HG03103 (cell line): ENCODE measurements around the gene FREM2.

Experiments used
- ATAC-seq: cut with Tn5 transposase; IDR thresholded peaks from one replicate; pipeline ENCODE4 v1.9.1; 2021; ENCODE audit warnings: low read depth; ENCODE audit not compliant: unreplicated experiment

FREM2 gene

DNA sequence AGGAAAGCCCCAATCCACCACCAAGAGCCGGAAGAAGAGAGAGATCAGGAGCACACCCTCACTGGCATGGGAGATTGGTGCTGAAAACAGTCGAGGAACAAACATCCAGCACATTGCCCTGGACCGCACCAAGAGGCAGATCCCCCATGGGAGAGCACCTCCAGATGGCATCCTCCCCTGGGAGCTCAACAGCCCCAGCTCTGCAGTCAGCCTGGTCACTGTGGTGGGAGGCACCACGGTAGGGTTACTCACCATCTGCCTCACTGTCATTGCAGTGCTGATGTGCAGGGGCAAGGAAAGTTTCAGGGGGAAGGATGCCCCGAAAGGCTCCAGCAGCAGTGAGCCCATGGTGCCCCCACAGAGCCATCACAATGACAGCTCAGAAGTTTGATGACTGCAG lies 193.5 kb downstream of the FREM2 start:
- no peak for ATAC-seq

- no peak for ATAC-seq
Observed at GRCh38 chr13:38883783-38884182, 196.9 kb downstream of the FREM2 start.

DNA sequence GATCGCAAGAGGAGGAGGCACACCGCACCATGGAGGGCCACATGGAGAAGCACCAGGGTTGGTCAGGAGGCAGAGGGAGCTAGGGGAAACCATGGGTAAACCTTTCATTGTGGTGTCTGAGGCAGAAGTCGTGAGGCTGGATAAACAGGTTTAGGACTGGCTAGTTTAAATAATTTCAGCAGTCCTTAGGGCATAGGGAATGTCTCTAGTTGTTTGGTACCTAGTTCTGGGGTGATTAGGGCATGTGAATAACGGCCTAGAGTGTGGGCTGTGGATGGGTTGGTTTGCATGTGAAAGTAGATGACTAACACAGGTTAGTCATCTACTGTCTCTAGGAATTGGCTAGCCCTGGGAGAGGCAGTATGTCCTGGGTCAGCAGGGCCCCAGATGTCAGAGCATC lies 201.4 kb downstream of the FREM2 start:
- no peak for ATAC-seq

- ATAC-seq: no peak
Observed at GRCh38 chr13:38895075-38895474, 208.2 kb downstream of the FREM2 start.

GRCh38 chr13:38897521-38897920 lies 210.6 kb downstream of the FREM2 start:
- no peak for ATAC-seq

DNA sequence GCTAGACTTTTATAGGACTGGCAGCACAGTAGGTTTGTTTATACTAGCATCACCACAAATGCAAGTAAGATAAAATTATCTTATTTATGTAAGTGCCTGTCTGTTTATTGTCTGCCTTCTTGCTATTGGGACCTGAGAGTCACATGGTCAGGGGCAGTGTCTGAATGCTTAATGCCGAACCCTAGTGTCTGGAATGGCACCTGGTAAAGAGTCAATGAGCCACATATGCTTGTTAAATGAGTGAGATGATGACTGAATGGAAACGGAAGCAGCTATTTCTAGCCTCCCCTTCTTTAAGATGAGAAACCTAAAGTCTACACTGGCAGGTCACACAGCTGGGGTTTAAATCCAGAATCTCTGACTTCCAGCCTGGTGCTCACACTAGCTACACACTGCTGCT lies 211.6 kb downstream of the FREM2 start:
- ATAC-seq: no peak

GRCh38 chr13:38899571-38899970 lies 212.7 kb downstream of the FREM2 start:
- ATAC-seq: no peak

- no peak for ATAC-seq
Observed at GRCh38 chr13:38900188-38900587, 213.3 kb downstream of the FREM2 start.

GRCh38 chr13:38902551-38902950 lies 215.7 kb downstream of the FREM2 start:
- no peak for ATAC-seq

- no peak for ATAC-seq
Observed at GRCh38 chr13:38905081-38905480, 218.2 kb downstream of the FREM2 start.

DNA sequence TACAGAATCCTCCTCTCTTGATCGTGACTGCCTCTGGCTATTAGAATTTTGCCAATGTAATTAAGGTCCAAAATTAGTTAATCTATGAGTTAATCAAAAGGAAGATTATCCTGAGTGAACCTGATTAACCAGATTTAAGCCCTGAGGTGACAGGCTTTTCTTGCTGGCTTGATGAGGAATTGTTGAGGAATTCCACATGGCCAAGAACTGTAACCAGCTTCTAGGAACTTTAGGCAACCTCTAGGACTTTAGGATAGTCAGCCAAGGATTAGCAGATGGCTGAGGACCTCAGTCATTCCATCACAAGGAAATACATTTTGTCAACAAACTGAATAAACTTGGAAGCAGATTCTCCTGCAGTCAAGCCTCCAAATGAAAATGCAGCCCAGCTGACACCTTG lies 219.0 kb downstream of the FREM2 start:
- ATAC-seq: no peak

- ATAC-seq: no peak
Observed at GRCh38 chr13:38908574-38908973, 221.7 kb downstream of the FREM2 start.

DNA sequence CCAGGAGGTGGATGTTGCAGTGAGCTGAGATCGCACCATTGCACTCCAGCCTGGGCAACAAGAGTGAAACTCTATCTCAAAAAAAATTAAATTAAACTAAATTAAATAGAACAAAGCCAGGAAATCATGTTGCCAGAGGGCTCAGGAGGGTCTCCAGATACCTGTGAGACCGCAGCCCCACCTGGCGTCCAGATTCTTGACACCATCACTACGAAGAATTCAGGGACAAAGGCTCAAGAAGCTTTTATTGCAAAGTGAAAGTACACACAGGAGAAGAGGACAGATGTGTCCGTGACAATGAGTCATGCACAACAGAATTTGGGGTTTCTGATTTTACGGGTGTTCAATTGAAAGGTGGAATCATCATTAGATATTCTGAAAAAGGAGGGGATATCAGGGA lies 227.2 kb downstream of the FREM2 start:
- ATAC-seq: no peak

- ATAC-seq: no peak
Observed at GRCh38 chr13:38921081-38921480, 234.2 kb downstream of the FREM2 start.

GRCh38 chr13:38922170-38922569 lies 235.3 kb downstream of the FREM2 start:
- ATAC-seq: no peak

- no peak for ATAC-seq
Observed at GRCh38 chr13:38933786-38934185, 246.9 kb downstream of the FREM2 start.
